ENCODE measurements around the gene ZNF17.
A peak's percentile ranks its signal among the peaks of the same experiment; 100 is the strongest.

The ZNF17 gene

DNA sequence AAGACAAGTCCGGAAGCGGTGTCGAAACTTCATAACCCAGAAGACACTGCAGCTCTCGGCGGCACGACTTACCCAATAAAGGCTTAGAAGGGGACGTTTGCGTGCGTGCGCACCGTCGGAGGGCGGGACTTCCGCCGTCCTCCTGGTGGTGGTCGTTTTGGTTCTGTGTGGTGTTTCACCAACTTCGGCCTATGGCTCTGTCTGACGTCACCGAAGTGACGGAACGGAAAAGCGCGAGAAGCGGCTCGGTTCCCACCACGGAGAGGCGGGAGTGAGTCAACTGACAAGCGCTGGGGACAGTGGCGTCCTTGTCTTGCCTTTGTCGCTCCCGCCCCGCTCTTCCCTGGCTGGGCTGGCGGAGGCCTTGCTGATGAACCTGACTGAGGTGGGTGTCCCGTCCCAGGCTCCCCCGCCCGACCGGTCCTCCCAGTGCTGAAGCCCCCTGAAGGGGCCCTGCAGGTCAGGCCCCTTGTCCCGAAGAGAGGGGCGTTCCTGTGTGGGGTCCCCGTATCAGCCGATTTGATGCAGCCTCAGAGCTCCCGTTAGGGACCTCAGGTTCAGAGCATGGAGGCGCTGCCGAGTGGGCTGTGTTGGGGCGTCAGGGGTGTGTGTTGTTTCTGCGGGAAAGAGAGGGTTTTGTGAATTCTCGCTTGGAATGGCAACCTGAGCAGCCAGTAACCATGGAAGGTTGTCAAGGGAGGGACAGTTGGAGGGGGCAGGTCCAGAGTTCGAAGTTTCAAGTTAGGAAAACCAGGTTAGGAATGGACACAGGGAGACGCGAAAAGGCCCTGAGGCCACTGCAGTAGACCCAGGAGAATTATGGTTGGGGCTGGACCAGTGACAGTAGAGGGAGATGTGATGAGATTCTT lies 21.0 kb upstream of the ZNF17 start, which contains the start of gene ZNF548:
ZNF548 (plus strand) TSS at position 125 of the 869 bp plus-strand sequence; CDS start at position 371, 246 bp downstream.
- POLR2A ChIA-PET = no interaction called here
- H3K4me1 ChIP-seq (ENCODE audit: control extremely low read depth in 1 of 4, control insufficient read depth in 4 of 4, insufficient read depth in 4 of 4, low read length in 3 of 4) = peaks cover 2 to 17% (median 13%) of the 10 kb centered on the region in 4 experiments
- peak within 1 kb of the TSS; percentile 84 to 94 (median 92) for H3K4me3 ChIP-seq (ENCODE audit: control insufficient read depth in 1 of 7, extremely low read depth in 1 of 7, insufficient read depth in 4 of 7, low read depth in 2 of 7, low read length in 6 of 7)
- H3K36me3 ChIP-seq (ENCODE audit: control insufficient read depth in 4 of 4, insufficient read depth in 4 of 4, low read length in 3 of 4) = peaks cover 2 to 17% (median 13%) of the 10 kb centered on the region in 4 experiments
- peak within 1 kb of the TSS; percentile 87 to 95 for H3K27ac ChIP-seq (ENCODE audit: insufficient read depth in 1 of 2, low read depth in 1 of 2, low read length in 2 of 2, poor library complexity in 1 of 2, severe bottlenecking in 2 of 2)
- CTCF ChIA-PET = interaction anchor here (1.0 kb wide), 1 partner anchor 35 kb away, joined by 3 read pairs; no protein-coding TSS in a partner anchor
- DNase-seq = peak; percentile 100
- H3K9me3 ChIP-seq (ENCODE audit: control extremely low read depth in 1 of 5, control insufficient read depth in 4 of 5, insufficient read depth in 2 of 5, low read depth in 1 of 5, low read length in 4 of 5) = peaks cover 0 to 9% (median 4%) of the 10 kb centered on the region in 5 experiments
- WGBS (ENCODE audit: insufficient coverage) = under 1% methylated on average over 46 of the region's 50 CpGs
- H3K27me3 ChIP-seq (replicated peaks in 2 of 5; ENCODE audit: control insufficient read depth in 4 of 5, insufficient read depth in 5 of 5, low read length in 4 of 5) = no peaks in the 10 kb centered on the region

DNA sequence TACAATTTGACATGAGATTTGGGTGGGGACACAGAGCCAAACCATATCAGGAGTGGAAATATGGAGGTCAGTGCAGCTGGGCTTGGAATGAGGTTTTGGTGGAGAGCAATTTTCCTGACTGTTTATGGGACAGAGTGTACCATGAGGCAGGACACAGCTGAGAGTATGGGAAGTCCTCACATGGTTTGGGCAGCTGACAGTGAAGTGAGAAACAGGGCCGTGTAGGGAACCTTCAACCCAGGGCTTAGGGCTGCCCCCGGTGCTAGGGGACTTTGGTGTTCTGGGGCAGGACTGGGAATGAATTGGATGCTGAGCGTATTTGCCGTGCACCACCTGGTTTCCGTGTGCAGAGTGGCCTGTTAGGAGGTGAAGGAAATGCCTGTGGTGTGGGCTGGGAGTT lies 15.3 kb upstream of the ZNF17 start:
- POLR2A ChIA-PET = no interaction called here
- no peaks in the 10 kb centered on the region for H3K27me3 ChIP-seq (replicated peaks in 2 of 5; ENCODE audit: control insufficient read depth in 4 of 5, insufficient read depth in 5 of 5, low read length in 4 of 5)
- peaks cover 17 to 66% (median 54%) of the 10 kb centered on the region in 4 experiments for H3K36me3 ChIP-seq (ENCODE audit: control insufficient read depth in 4 of 4, insufficient read depth in 4 of 4, low read length in 3 of 4)
- peaks cover 6 to 39% (median 26%) of the 10 kb centered on the region in 5 experiments for H3K9me3 ChIP-seq (ENCODE audit: control extremely low read depth in 1 of 5, control insufficient read depth in 4 of 5, insufficient read depth in 2 of 5, low read depth in 1 of 5, low read length in 4 of 5)
- 94% methylated on average over 2 of the region's 5 CpGs for WGBS (ENCODE audit: insufficient coverage)
- H3K4me3 ChIP-seq (ENCODE audit: control insufficient read depth in 1 of 7, extremely low read depth in 1 of 7, insufficient read depth in 4 of 7, low read depth in 2 of 7, low read length in 6 of 7) = peak overlapping the region in 1 of 7 experiments; percentile 21
- H3K27ac ChIP-seq (ENCODE audit: insufficient read depth in 1 of 2, low read depth in 1 of 2, low read length in 2 of 2, poor library complexity in 1 of 2, severe bottlenecking in 2 of 2) = no peak overlapping the region
- H3K4me1 ChIP-seq (ENCODE audit: control extremely low read depth in 1 of 4, control insufficient read depth in 4 of 4, insufficient read depth in 4 of 4, low read length in 3 of 4) = peaks cover 0 to 6% (median 4%) of the 10 kb centered on the region in 4 experiments
- DNase-seq = no peak
- CTCF ChIA-PET = no interaction called here

DNA sequence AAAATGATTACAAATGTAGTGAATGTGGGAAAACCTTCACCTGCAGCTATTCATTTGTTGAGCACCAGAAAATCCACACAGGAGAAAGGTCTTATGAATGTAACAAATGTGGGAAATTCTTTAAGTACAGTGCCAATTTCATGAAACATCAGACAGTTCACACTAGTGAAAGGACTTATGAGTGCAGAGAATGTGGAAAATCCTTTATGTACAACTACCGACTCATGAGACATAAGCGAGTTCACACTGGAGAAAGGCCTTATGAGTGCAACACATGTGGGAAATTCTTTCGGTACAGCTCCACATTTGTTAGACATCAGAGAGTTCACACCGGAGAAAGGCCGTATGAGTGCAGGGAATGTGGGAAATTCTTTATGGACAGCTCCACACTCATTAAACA lies 12.1 kb upstream of the ZNF17 start:
- peaks cover 15 to 74% (median 49%) of the 10 kb centered on the region in 4 experiments for H3K36me3 ChIP-seq (ENCODE audit: control insufficient read depth in 4 of 4, insufficient read depth in 4 of 4, low read length in 3 of 4)
- DNase-seq = peak in 1 of 3 donors; percentile 12
- ChIA-PET POLR2A (interaction anchor here (0.5 kb wide), 1 partner anchor 15 kb away, joined by 4 read pairs; no protein-coding TSS in a partner anchor), CTCF (no interaction called here)
- H3K9me3 ChIP-seq (ENCODE audit: control extremely low read depth in 1 of 5, control insufficient read depth in 4 of 5, insufficient read depth in 2 of 5, low read depth in 1 of 5, low read length in 4 of 5) = peaks cover 6 to 52% (median 32%) of the 10 kb centered on the region in 5 experiments
- H3K27ac ChIP-seq (ENCODE audit: insufficient read depth in 1 of 2, low read depth in 1 of 2, low read length in 2 of 2, poor library complexity in 1 of 2, severe bottlenecking in 2 of 2) = no peak overlapping the region
- H3K27me3 ChIP-seq (replicated peaks in 2 of 5; ENCODE audit: control insufficient read depth in 4 of 5, insufficient read depth in 5 of 5, low read length in 4 of 5) = no peaks in the 10 kb centered on the region
- 100% methylated on average over 2 of the region's 5 CpGs for WGBS (ENCODE audit: insufficient coverage)
- H3K4me1 ChIP-seq (ENCODE audit: control extremely low read depth in 1 of 4, control insufficient read depth in 4 of 4, insufficient read depth in 4 of 4, low read length in 3 of 4) = no peaks in the 10 kb centered on the region
- no peak overlapping the region for H3K4me3 ChIP-seq (ENCODE audit: control insufficient read depth in 1 of 7, extremely low read depth in 1 of 7, insufficient read depth in 4 of 7, low read depth in 2 of 7, low read length in 6 of 7)

DNA sequence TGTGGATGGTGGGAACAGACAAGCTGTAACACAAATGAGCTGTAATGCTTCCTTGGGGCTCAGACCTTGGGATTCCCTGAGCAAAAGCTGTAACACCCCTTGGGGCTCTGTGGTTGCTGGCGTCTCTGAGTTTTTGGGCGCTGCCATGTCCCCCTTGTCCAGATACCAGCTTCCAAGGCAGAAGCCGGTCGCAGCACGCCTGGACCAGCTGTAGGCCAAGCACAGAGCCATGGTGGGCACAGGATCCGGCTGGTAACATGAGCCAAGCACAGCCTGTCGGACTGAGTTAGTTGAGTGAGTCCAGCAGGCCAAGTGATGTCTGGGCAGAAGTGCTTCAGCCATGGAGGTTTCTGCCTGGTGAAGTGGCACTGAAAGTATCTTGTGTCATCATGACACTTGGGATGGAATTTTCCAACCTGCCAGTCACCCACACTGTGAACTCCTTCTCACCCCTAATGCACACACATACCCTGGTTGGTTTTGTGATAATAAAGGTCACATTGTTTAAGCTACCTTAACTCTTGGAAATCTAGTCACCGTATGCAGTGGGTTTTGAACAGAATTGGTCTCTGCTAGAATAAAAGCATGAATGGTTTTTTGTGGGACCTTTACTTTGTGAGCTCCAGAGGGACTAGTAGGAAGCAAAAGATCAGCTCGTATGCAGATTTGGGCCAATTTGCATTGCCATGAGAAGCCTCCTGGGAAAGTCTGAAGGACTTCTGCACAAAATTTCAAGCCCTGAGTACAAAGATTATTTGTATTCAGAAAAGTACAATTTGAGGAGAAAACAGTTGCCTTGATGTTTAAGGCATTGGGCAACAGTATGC lies 7.0 kb upstream of the ZNF17 start:
- ChIA-PET POLR2A (no interaction called here), CTCF (interaction anchor here (1.1 to 1.5 kb wide), 2 partner anchors 301 to 750 kb away, joined by 3 read pairs; no protein-coding TSS in a partner anchor)
- WGBS (ENCODE audit: insufficient coverage) = 96% methylated on average over 9 of the region's 9 CpGs
- H3K27ac ChIP-seq (ENCODE audit: insufficient read depth in 1 of 2, low read depth in 1 of 2, low read length in 2 of 2, poor library complexity in 1 of 2, severe bottlenecking in 2 of 2) = no peak overlapping the region
- no peaks in the 10 kb centered on the region for H3K27me3 ChIP-seq (replicated peaks in 2 of 5; ENCODE audit: control insufficient read depth in 4 of 5, insufficient read depth in 5 of 5, low read length in 4 of 5)
- no peak for DNase-seq
- peaks cover 4 to 27% (median 10%) of the 10 kb centered on the region in 4 experiments for H3K36me3 ChIP-seq (ENCODE audit: control insufficient read depth in 4 of 4, insufficient read depth in 4 of 4, low read length in 3 of 4)
- H3K4me1 ChIP-seq (ENCODE audit: control extremely low read depth in 1 of 4, control insufficient read depth in 4 of 4, insufficient read depth in 4 of 4, low read length in 3 of 4) = no peaks in the 10 kb centered on the region
- H3K4me3 ChIP-seq (ENCODE audit: control insufficient read depth in 1 of 7, extremely low read depth in 1 of 7, insufficient read depth in 4 of 7, low read depth in 2 of 7, low read length in 6 of 7) = no peak overlapping the region
- H3K9me3 ChIP-seq (ENCODE audit: control extremely low read depth in 1 of 5, control insufficient read depth in 4 of 5, insufficient read depth in 2 of 5, low read depth in 1 of 5, low read length in 4 of 5) = peaks cover 6 to 22% (median 11%) of the 10 kb centered on the region in 5 experiments

DNA sequence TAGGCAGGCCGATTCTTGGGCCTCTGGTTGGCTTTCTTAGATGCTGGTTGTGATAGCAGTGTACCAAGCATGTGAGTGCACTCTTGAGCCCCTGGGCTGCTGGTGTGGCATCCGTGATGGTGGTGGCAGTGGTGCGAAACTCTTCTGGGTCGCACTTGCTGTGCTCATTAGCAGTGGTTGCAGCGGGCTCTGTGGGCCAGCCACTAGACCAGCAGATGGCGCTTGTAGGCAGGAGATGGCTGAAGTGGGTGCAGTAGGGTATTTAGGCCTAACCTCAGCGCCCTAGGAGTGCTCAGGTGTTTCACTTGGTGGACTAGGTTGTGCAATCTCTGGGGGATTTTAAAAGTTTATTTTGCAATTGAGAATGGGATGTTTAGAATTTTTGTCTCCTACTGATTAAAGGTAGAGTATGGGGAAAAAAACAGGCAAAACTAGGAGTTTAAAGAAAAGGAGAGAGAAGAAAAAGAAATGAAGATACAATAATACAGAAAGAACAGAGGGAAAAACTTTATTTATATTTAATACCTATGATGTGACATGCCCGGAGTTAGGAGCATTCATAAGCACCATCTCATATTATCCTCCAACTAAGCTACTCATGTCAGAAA lies 4.3 kb upstream of the ZNF17 start:
- no peaks in the 10 kb centered on the region for H3K27me3 ChIP-seq (replicated peaks in 2 of 5; ENCODE audit: control insufficient read depth in 4 of 5, insufficient read depth in 5 of 5, low read length in 4 of 5)
- peak; percentile 75 to 87 (median 86) for DNase-seq
- H3K4me1 ChIP-seq (ENCODE audit: control extremely low read depth in 1 of 4, control insufficient read depth in 4 of 4, insufficient read depth in 4 of 4, low read length in 3 of 4) = peaks cover 4 to 8% (median 5%) of the 10 kb centered on the region in 4 experiments
- H3K27ac ChIP-seq (ENCODE audit: insufficient read depth in 1 of 2, low read depth in 1 of 2, low read length in 2 of 2, poor library complexity in 1 of 2, severe bottlenecking in 2 of 2) = no peak overlapping the region
- ChIA-PET CTCF (interaction anchor here (0.5 to 2.1 kb wide), 8 partner anchors 9 to 1061 kb away, joined by 3 to 8 read pairs (median 3); partner anchors contain the start of genes ZNF551 and ZNF749), POLR2A (no interaction called here)
- WGBS (ENCODE audit: insufficient coverage) = 17% methylated on average over 7 of the region's 8 CpGs
- H3K9me3 ChIP-seq (ENCODE audit: control extremely low read depth in 1 of 5, control insufficient read depth in 4 of 5, insufficient read depth in 2 of 5, low read depth in 1 of 5, low read length in 4 of 5) = peaks cover 0 to 13% (median 3%) of the 10 kb centered on the region in 5 experiments
- H3K4me3 ChIP-seq (ENCODE audit: control insufficient read depth in 1 of 7, extremely low read depth in 1 of 7, insufficient read depth in 4 of 7, low read depth in 2 of 7, low read length in 6 of 7) = no peak overlapping the region
- H3K36me3 ChIP-seq (ENCODE audit: control insufficient read depth in 4 of 4, insufficient read depth in 4 of 4, low read length in 3 of 4) = peaks cover 0 to 13% (median 1%) of the 10 kb centered on the region in 4 experiments

DNA sequence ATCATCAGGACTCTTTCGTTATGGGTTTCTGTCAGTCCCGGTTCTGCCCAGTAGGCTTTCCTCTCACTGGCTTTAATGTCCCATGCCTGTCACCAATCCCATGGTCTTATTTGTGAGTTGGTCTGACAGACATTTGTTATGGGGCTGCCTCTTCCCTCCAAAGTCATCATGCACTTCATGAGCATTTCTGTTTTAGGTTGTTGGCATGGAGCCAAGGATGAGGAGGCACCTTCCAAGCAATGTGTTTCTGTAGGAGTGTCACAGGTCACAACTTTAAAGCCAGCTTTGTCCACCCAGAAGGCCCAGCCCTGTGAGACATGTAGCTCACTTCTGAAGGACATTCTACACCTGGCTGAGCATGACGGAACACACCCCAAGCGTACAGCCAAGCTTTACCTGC lies 8.5 kb downstream of the ZNF17 start:
- Histone ChIP-seq H3K4me1 (ENCODE audit: control extremely low read depth in 1 of 4, control insufficient read depth in 4 of 4, insufficient read depth in 4 of 4, low read length in 3 of 4) (no peaks in the 10 kb centered on the region), H3K9me3 (ENCODE audit: control extremely low read depth in 1 of 5, control insufficient read depth in 4 of 5, insufficient read depth in 2 of 5, low read depth in 1 of 5, low read length in 4 of 5) (peaks cover 11 to 63% (median 31%) of the 10 kb centered on the region in 5 experiments), H3K27ac (ENCODE audit: insufficient read depth in 1 of 2, low read depth in 1 of 2, low read length in 2 of 2, poor library complexity in 1 of 2, severe bottlenecking in 2 of 2) (no peak overlapping the region), H3K4me3 (ENCODE audit: control insufficient read depth in 1 of 7, extremely low read depth in 1 of 7, insufficient read depth in 4 of 7, low read depth in 2 of 7, low read length in 6 of 7) (no peak overlapping the region), H3K36me3 (ENCODE audit: control insufficient read depth in 4 of 4, insufficient read depth in 4 of 4, low read length in 3 of 4) (peaks cover 37 to 70% (median 58%) of the 10 kb centered on the region in 4 experiments), H3K27me3 (replicated peaks in 2 of 5; ENCODE audit: control insufficient read depth in 4 of 5, insufficient read depth in 5 of 5, low read length in 4 of 5) (no peaks in the 10 kb centered on the region)
- ChIA-PET POLR2A (no interaction called here), CTCF (no interaction called here)
- 98% methylated on average over 3 of the region's 4 CpGs for WGBS (ENCODE audit: insufficient coverage)
- DNase-seq = no peak

Data from common myeloid progenitor, CD34-positive (primary cell).